Glutamatergic neuron (in vitro differentiated cells): Measurements from ENCODE around the gene IFT81. TPM values are rescaled to one million over a fixed set of nuclear protein-coding genes. Genes with fewer than 3 reads are reported as not detected.

ENCODE experiments used
- DNase-seq: peaks from one replicate; pipeline ENCODE4 v3.0.0; 2022
- H3K27ac Mint-ChIP-seq: one replicate; pipeline ENCODE4 v1.8.0; 2020; ENCODE audit warnings: mild to moderate bottlenecking, mixed read lengths, inconsistent platforms; ENCODE audit not compliant: unreplicated experiment
- H3K27me3 Mint-ChIP-seq: one replicate; pipeline ENCODE4 v1.8.0; 2020; ENCODE audit warnings: mild to moderate bottlenecking, moderate library complexity, mixed read lengths, inconsistent platforms; ENCODE audit not compliant: unreplicated experiment
- H3K36me3 Mint-ChIP-seq: one replicate; pipeline ENCODE4 v1.8.0; 2020; ENCODE audit warnings: mild to moderate bottlenecking, mixed read lengths, inconsistent platforms; ENCODE audit not compliant: unreplicated experiment
- H3K4me1 Mint-ChIP-seq: one replicate; pipeline ENCODE4 v1.8.0; 2020; ENCODE audit warnings: mild to moderate bottlenecking, low read depth, mixed read lengths, inconsistent platforms; ENCODE audit not compliant: unreplicated experiment
- H3K4me3 Mint-ChIP-seq: one replicate; pipeline ENCODE4 v1.8.0; 2020; ENCODE audit warnings: mild to moderate bottlenecking, mixed read lengths, inconsistent platforms; ENCODE audit not compliant: unreplicated experiment
- H3K9me3 Mint-ChIP-seq: one replicate; pipeline ENCODE4 v1.8.0; 2020; ENCODE audit warnings: mild to moderate bottlenecking, moderate library complexity, mixed read lengths, inconsistent platforms; ENCODE audit not compliant: unreplicated experiment
- CTCF ChIP-seq: fragments of 200-600 bp; sonication (generic); IDR thresholded peaks from one replicate; pipeline ENCODE4 v1.5.0; 2021; ENCODE audit not compliant: partially characterized antibody, unreplicated experiment
- total RNA-seq: library from RNA; stranded (reverse); fragmentation: NEBNext Ultra II Directional; extraction: Animal tissue kit (Norgen Biotek cat#: 25700); gene quantifications from one replicate; pipeline ENCODE4 v1.2.1, GENCODE V29; 2021; ENCODE audit not compliant: unreplicated experiment

IFT81 gene
- total RNA-seq, 1 donor from 2014 or later: 27.6 TPM

DNA sequence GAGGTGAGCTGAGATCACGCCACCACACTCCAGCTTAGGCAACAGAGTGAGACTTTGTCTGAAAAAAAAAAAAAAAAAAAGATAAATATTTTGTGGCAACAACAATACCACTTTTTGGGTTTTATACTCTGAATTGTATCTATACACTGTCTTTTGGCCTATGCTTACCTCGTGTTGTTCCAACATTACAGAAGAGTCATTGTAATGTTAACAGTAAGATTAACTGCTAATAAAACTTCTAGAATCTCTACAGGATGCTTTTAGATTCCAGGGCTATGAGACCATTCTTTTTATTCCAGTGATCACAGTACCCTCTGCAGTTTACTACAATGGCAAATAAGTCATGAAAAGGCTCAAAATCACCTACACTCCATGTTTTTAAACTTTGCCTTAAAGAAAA lies 11.6 kb downstream of the IFT81 start:
- H3K9me3 Mint-ChIP-seq: no peaks in the 10 kb centered on the region
- no peak for DNase-seq
- no peak overlapping the region for H3K27ac Mint-ChIP-seq
- H3K4me3 Mint-ChIP-seq: no peak overlapping the region
- H3K27me3 Mint-ChIP-seq: no peaks in the 10 kb centered on the region
- H3K4me1 Mint-ChIP-seq: peaks cover 3% of the 10 kb centered on the region
- H3K36me3 Mint-ChIP-seq: no peaks in the 10 kb centered on the region
- TF ChIP-seq CTCF: no peak

- Mint-ChIP-seq H3K9me3 (no peaks in the 10 kb centered on the region), H3K4me3 (no peak overlapping the region), H3K27ac (no peak overlapping the region), H3K4me1 (peaks cover 3% of the 10 kb centered on the region), H3K27me3 (no peaks in the 10 kb centered on the region), H3K36me3 (no peaks in the 10 kb centered on the region)
- no peak for TF ChIP-seq CTCF
- DNase-seq: no peak
Measured at GRCh38 chr12:110137786-110138185, 13.6 kb downstream of the IFT81 start.

GRCh38 chr12:110141389-110141788 lies 17.2 kb downstream of the IFT81 start:
- DNase-seq: no peak
- no peak overlapping the region for H3K27ac Mint-ChIP-seq
- H3K9me3 Mint-ChIP-seq: no peaks in the 10 kb centered on the region
- no peaks in the 10 kb centered on the region for H3K27me3 Mint-ChIP-seq
- H3K4me3 Mint-ChIP-seq: no peak overlapping the region
- no peaks in the 10 kb centered on the region for H3K4me1 Mint-ChIP-seq
- no peak for TF ChIP-seq CTCF
- H3K36me3 Mint-ChIP-seq: no peaks in the 10 kb centered on the region

- no peak overlapping the region for H3K4me3 Mint-ChIP-seq
- peaks cover 10% of the 10 kb centered on the region for H3K36me3 Mint-ChIP-seq
- no peak overlapping the region for H3K27ac Mint-ChIP-seq
- H3K9me3 Mint-ChIP-seq: no peaks in the 10 kb centered on the region
- no peak for TF ChIP-seq CTCF
- H3K27me3 Mint-ChIP-seq: peaks cover 1% of the 10 kb centered on the region
- DNase-seq: no peak
- H3K4me1 Mint-ChIP-seq: no peaks in the 10 kb centered on the region
Measured at GRCh38 chr12:110146986-110147385, 22.8 kb downstream of the IFT81 start.

DNA sequence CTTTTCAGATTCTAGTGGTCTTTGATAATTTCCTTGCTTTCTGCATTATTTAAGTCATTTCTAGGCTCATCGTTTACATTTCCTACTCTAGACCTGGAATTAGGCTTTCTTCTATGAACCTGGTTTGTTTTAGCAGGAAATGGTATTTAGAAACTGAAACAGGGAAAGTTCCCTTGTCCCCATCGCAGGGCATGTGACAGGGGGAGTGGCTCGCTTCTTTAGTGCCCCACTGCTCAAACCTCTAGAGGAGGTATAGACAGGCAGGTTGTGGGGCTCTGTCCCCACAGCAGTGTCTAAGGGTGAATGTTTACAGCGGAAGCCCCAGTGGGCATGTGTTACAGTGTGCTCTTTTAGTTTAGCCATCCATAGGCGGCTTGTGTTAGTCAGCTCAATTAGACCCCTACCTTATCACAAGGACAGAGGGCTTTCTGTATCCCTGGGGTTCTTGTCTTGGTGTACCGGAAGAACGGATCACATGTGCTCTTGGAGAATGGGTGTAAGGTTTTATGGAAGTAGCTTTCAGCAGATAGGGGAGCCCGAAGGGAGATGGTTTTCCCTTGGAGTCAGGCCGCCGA lies 25.0 kb downstream of the IFT81 start:
- Mint-ChIP-seq H3K36me3 (peaks cover 19% of the 10 kb centered on the region), H3K27me3 (peaks cover 1% of the 10 kb centered on the region), H3K9me3 (no peaks in the 10 kb centered on the region), H3K4me3 (no peak overlapping the region), H3K4me1 (no peaks in the 10 kb centered on the region), H3K27ac (no peak overlapping the region)
- no peak for DNase-seq
- no peak for TF ChIP-seq CTCF
